GM19328 (cell line): ENCODE results near the gene CCDC89.
"Not testable (repeated sequence)": the region's sequence is repeated elsewhere in the genome, so short reads cannot be mapped to it uniquely, and the experiment has no call there.

Experiments
- ATAC-seq: cut with Tn5 transposase; IDR thresholded peaks from one replicate; pipeline ENCODE4 v1.9.1; 2021; ENCODE audit warnings: mild to moderate bottlenecking, moderate library complexity; ENCODE audit not compliant: unreplicated experiment

CCDC89 gene

DNA sequence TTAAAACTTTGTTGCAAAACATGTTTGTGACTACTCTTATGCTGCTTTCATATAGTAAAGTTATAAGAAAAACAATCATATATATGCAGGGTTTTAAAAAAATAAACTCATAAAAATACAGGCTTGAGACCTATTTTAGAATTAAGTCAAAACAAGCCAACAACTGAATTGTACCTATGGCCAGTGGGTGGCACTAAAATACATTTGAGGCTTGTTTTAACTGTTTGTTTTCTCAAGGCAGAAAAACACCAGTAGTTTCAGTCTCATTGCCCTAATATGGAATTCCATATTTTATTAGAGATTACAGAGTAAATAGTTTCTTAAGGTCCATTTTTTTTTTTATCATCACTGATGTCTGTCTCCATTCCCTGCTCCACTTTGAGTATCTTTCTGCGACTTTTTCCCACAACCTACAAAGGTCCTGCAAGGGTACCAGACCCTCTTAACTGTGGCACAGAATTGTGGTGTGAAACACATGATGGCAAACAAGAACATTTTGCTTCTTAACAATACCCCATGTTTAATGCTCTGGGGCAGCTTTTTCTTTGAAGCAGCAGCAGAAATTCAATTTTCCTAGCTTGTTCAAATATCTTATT lies 8.5 kb upstream of the CCDC89 start:
- no peak for ATAC-seq

DNA sequence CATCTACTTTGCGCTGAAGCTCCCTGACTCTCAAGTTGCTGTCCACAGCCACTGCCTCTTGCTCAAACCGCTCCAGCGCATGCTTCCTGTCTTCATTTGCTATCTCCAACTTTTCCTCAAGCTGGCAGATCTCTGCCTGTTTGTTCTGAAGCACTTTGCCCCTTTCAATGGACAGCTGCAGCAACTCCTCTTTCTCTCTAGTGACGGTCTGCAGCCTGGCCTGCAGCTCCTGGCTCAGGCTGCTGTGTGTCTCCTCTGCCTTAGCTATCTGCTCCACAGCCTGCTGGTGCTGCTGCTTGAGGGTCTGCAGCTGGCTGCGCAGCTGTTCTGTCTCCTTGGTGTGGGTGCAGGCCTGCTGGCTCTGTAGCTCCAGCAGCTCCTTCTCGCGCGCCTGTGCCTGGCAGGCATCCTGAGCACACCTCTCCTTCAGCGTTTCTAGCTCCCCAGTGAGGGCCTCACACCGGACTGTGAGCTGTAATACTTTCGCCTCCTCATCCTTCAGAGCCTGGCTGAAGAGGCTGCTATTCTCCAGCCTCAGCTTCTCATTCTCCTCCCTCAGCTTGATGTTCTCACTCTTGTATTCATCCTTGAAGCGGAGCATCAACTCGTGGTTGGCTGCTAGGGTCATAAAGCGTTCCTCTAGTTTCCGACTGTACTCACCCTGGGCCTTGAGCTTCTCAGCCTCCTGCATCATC lies 723 bp downstream of the CCDC89 start:
- ATAC-seq: no peak

DNA sequence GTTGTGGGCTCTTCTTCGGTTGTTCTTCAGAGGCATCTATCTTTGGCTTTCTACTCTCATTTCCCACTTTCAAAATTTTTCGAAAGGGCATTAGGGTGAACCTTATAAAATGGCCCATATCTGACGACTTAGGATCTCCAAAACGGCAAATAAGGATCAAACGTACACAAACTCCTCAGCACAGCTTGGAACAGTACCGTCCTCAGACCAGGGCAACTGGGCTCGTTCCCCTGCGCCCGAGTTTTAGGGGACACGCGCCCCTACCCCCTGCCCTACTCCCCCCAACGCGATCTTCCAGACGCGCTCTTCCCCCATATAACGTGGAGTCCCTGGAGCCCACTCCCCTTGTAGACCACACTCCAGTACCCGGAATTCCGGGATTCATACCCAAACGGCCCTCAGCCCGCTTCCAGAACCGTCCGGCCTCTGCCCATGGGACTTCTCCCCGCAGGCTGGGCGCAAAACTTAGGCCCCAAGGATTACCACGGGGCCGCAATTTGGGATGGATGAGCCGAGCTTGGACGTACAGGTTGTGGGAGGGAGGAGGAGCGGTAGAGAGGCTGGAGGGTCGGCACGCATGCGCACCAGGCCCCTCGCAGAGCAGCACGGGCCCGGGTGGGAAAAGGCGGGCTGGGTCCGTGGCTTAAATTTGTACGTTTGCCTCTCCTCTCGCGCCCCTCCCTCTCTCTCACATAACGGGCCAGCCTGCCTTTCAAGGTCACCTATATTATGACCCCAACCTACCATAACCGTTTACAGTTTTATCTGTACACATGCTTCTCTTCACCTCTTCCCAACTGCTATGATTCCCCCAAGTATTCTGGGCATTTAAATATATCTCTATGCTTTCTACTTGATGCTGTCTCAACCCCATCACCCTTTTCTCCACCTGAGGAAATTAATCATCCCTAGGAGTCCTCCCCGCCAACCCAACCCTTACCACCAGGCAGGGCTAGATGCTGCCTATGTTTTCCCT lies 3.4 kb downstream of the CCDC89 start:
- ATAC-seq: peak; percentile 90

- no peak for ATAC-seq
Observed at GRCh38 chr11:85680897-85681296, 5.1 kb downstream of the CCDC89 start.

DNA sequence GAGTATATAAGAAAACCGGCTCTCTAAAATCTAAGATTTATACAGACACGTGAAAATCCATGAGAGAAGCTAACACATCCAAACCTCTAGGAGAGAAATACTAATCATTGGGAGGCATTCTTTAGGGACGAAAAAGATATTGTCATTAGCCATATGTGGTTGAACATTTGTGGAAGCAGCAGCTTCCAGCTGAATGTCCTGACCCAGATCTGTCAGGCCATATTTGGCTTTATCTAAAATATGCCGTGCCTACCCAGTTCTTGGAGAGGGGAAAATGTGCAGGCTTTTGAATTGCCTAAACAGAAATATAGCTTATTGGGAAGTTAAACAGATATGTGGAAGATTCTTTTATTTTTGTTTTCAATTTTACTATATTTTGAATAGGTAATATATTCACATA lies 6.4 kb downstream of the CCDC89 start:
- no peak for ATAC-seq

- ATAC-seq: no peak
Observed at GRCh38 chr11:85673393-85673792, 12.6 kb downstream of the CCDC89 start.

DNA sequence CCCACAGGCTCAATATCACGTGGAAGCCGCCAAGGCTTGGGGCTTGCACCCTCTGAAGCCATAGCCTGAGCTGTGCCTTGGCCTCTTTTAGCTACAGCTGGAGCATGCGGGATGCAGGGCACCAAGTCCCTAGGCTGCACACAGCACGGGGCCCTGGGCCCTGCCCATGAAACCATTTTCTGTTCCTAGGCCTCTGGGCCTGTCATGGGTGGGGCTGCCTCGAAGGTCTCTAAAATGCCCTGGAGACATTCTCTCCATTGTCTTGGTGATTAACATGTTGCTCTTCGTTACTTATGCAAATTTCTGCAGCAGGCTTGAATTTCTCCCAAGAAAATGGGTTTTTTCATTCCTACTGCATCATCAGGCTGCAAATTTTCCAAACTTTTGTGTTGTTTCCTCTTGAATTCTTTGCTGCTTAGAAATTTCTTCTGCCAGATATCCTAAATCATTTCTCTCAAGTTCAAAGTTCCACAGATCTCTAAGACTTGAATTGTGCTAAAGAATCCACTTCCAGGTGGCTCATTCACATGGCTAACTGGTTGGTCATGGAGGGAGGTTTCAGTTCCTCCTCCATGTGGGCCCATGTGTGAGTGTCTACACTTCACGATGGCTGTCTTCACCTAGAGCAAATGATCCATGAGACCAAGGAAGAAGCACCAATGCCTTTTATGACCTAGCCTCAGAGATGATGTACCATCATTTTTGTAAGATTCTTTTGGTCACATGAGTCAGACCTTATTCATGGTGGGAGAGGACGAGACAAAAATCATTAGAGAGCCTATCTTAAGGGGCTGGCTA lies 13.7 kb downstream of the CCDC89 start:
- no peak for ATAC-seq

DNA sequence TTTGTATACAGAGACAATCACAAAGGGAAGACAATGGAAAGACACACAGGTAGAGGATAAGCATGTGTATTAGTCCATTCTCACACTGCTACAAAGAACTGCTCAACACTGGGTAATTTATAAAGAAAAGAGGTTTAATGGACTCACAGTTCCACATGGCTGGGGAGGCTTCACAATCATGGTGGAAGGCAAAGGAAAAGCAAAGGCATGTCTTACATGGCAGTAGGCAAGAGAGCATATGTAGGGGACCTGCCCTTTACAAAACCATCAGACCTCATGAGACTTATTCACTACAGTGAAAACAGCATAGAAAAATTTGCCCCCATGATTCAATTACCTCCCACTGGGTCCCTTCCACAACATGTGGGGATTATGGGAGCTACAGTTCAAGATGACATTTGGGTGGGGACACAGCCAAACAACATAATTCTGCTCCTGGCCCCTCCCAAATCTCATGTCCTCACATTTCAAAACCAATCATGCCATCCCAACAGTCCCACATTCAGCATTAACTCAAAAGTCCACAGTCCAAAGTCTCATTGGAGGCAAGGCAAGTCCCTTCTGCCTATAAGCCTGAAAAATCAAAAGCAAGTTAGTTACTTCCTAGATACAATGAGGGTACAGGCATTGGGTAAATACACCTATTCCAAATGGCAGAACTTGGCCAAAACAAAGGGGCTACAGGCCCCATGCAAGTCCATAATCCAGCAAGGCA lies 14.9 kb downstream of the CCDC89 start:
- ATAC-seq: not testable (repeated sequence)

DNA sequence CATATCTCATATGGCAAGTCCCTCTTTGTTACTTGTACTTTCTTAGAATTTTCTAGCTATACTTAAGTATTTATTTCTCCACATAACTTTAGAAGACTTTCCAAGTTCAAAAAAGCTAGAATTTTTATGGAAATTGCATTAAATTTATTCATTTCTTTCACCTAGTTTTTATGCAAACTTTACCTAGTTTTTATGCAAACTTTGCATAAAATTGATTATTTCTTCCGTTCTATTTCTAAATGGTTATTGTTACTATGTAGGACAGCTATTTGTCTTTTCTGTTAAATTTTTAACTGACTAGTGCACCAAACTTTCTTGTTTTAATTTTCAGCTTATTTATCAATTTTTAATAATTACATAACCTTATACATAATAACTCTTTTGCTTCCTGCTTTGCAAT lies 17.8 kb downstream of the CCDC89 start:
- no peak for ATAC-seq

DNA sequence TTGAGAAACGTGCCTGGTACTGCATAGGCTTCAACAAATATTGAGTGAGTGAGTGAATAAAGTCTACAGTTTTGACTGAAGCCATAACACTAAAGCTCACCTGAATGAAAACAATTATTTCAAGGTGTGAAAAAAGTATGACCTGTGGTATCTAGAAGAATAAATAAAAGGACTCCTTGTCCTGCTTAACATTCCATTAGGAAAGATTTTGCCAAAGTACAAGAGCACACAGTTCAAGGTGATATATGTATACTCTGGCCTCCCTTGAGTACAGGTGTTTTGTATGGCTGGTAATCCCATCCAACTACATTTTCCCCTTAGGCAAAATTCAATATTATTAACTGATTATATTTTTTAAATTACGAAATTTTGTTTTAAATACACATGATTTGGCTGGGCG lies 19.3 kb downstream of the CCDC89 start:
- no peak for ATAC-seq

DNA sequence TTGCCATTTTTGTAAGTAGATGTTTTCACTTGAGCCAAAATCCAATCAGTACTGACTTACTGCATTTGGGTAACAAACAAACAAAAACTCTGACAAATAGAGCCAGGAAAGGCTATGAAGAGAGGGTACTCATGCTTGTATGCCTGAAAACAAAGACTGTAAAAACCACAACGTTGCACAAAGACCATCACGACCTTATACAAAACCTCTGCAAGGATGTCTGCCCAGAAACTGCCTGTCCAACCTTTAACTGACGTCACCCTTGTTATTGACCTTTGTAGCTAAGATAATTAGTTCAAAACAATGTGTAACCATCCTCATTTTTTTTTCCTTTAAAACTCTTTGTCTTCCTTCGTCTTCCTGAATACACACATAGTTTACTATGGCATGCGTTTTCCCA lies 20.3 kb downstream of the CCDC89 start:
- no peak for ATAC-seq

- ATAC-seq: peak; percentile 91
Observed at GRCh38 chr11:85664615-85665481, 21.1 kb downstream of the CCDC89 start, which contains the start of gene CREBZF. Gene CREBZF (minus strand): TSS chr11:85665129. CDS start chr11:85664875, 254 bp downstream.

DNA sequence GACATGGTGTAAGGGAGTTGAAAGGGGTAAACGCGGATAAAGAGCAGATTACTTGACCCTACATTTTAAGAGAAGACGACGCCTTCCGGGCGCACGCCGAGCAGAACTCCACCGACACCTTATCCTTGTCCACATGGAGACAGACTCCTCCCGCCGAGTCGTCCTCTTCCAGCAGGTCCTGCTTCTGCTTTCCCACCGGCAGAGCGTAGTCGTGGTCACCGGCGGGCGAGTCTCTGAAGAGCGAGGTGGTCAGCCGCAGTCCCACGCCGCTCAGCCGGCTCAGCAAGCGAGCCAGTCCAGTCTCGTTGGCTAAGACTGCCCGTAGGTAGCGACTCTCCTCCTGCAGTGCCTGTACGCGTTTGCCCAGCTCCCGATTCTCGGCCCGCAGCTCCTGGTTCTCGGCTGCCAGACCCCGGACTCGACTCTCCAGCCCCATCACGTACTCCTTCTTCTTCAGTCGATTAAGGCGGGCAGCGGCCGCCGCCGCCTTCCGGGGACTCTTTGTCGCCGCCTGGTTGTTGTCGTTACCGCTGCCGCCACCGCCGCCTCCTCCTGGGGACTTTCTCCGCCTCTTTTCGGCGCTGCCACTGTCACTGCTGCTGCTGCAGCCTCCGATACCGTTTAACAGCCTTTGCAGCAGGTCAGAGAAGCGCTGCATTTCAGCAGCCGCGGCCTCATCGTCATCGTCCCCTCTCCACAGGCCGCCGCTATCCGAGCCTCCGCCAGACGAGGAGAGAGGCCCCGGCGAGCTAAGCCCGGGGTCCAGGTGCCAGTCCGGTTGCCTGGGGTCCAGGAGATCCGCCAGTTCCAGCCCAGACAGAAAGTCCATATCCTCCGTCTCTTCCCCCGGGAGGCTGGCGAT lies 22.0 kb downstream of the CCDC89 start:
- ATAC-seq: peak; percentile 59

- no peak for ATAC-seq
Observed at GRCh38 chr11:85663080-85663752, 22.8 kb downstream of the CCDC89 start.

GRCh38 chr11:85661972-85662664 lies 23.9 kb downstream of the CCDC89 start:
- ATAC-seq: no peak

DNA sequence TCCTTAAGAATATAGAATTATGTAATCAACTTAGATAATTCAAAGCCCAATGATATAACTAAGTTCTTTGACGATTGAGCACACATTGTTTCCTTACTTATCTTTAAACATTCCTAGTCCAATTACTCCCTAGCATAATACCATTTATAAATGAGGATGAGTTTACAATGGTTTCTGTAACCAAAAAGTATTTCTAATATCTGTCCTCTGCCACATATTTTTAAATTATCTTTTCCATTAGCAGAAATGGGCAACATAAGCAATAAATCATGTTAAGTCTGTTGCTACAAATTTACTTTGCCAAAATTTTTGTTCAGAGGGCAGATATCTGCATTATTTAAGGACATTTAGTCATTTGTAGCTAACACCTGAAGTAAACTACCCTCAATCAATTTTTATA lies 27.8 kb downstream of the CCDC89 start:
- ATAC-seq: no peak

DNA sequence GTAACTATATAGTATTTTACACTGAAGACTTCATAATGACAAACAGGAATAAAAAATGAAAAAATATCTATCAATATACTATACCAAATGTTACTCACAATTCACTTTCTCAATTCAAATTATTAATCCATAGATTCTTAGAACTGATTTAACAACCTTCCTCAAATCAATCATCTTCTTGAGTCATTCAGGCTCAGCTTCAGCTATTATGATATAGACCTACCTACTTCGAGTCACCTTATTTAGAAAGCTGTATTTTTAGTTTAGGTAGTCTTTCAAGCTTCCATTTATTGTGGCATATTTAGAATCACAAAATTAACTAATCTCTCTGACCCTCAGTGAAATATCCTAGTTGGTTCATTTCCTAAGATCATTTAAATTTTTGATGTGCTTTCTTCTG lies 29.2 kb downstream of the CCDC89 start:
- ATAC-seq: no peak
